Amniotic epithelial cell (primary cell): ENCODE data around the gene PEX11G.

ENCODE experiments used
- DNase-seq: peaks from one replicate; pipeline ENCODE4 v3.0.0-alpha.2; 2010; ENCODE audit warnings: low read depth

The PEX11G gene

DNA sequence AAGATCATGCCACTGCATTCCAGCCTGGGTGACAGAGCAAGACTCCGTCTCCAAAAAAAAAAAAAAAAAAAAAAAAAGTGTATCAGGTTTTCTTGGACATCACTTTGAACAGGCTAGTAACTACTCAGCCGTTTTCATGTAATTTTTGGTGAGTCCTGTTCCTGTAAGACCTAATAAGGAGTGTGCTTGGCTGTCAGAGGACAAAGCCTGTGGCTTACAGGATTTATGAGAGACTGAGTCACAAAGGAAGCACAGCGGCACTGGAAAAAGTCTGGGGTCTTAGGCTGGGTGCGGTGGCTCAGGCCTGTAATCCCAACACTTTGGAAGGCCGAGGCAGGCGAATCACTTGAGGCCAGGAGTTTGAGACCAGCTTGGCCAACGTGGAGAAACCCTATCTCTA, 55.4 kb downstream of the PEX11G start:
- DNase-seq, result peak; percentile 70

DNA sequence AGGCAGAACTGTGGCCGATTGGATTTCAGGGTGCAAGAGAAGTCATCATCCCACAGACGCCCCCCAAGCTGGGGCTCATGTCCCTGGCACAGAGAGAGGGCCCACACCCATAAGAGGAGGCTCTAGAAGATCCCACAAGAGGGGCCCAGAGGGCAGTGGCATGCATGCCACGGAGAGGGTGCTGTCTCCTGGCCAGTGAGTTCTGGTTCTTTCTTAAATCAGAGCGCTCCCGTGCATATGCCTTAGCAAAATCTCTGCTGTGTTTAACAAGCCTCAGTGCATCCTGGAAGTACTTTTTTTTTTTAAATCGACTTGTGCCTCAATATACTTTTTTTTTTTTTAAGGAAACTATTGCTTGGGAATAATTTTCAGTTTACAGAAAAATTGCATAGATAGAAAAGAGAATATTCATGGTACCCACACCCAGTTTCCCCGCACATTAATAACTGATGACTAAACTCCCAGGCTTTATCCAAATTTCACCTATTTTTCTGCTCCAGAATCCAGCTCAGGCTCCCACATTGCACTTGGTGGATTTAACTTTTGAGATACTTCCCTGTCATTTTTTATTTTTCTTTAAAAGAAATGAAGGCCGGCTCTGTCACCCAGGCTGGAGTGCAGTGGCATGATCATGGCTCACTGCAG, 59.1 kb downstream of the PEX11G start:
- no peak for DNase-seq

GRCh38 chr19:7428651-7429113, 60.2 kb downstream of the PEX11G start:
- DNase-seq, result no peak

GRCh38 chr19:7427944-7428343, 60.9 kb downstream of the PEX11G start:
- DNase-seq, result peak; percentile 92

GRCh38 chr19:7426986-7427385, 61.8 kb downstream of the PEX11G start:
- no peak for DNase-seq
